Sciatic nerve (tissue), 2 donors: ENCODE measurements around the gene PTPRJ. TPM values are rescaled to one million over a fixed set of nuclear protein-coding genes. Genes with fewer than 3 reads are reported as not detected.

Experiments
- ATAC-seq: fragments of 200-7000 bp; cut with Tn5 transposase; one replicate; pipeline ENCODE4 v1.9.1; 2020; ENCODE audit warnings: mild to moderate bottlenecking, moderate library complexity
- DNase-seq: peaks from one replicate; pipeline ENCODE4 v3.0.0-alpha.2; 2020; ENCODE audit warnings: low spot score
- intact Hi-C: fragments of 100-400 bp; cut with DNase I; formaldehyde crosslinking; loops from one replicate; pipeline ENCODE4 v1.14.2; 2022
- total RNA-seq: library from RNA; stranded (reverse); fragmentation: NEBNext Ultra II Directional; extraction: Animal tissue kit (Norgen Biotek cat#: 25700); gene quantifications from one replicate; pipeline ENCODE4 v1.2.1, GENCODE V29; 2021
- donor health status: DM: no; HTN: no; CAD: no.
- donor health status: DM: no; HTN: no; CAD: no.

PTPRJ gene
- total RNA-seq, 1 donor from 2014 or later, result 35.1 TPM

DNA sequence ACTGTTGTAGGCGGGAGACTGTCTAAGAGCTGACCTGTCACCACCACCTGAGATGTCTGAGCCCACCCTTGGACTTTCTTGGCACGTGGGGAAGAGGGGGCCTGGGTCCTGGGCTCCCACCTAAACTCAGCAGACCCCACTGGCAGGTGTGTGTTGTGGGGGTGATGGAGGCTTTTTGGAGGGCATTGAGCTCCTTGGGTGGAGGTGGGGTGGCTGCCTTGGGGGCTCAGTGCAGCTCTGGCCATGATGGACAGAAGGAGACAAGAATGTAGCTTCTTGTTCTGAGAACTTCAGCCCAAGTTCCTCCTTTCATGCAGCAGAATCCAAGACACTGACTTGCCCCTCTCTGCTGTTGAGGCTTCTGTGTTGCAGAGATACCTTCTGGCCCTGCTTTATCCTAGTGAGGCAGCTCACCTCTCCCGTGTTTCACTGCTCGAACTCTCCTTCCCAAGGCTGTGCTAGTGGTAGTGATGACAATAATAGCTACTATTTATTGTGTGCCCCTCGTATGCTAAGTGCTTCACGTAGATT, 119.6 kb downstream of the PTPRJ start:
- no peak for ATAC-seq
- intact Hi-C loops, result loop anchor here (10.0 kb wide), 2 partner anchors 115 to 165 kb away; partner anchors contain the start of gene PTPRJ
- DNase-seq, result no peak

GRCh38 chr11:48101044-48101733, 120.8 kb downstream of the PTPRJ start:
- intact Hi-C loops, result loop anchor here (10.0 kb wide), 2 partner anchors 116 to 166 kb away; partner anchors contain the start of gene PTPRJ
- DNase-seq (no peak), ATAC-seq (peak; percentile 8)

GRCh38 chr11:48101958-48102357, 121.6 kb downstream of the PTPRJ start:
- peak; percentile 39 for ATAC-seq
- DNase-seq, result no peak
- intact Hi-C loops, result loop anchor here (10.0 kb wide), 2 partner anchors 117 to 167 kb away; partner anchors contain the start of gene PTPRJ

- DNase-seq (no peak), ATAC-seq (peak; percentile 65)
- intact Hi-C loops, result loop anchor here (10.0 kb wide), 2 partner anchors 119 to 169 kb away; partner anchors contain the start of gene PTPRJ
These were observed 123.5 kb downstream of the PTPRJ start for GRCh38 chr11:48103621-48104567.

DNA sequence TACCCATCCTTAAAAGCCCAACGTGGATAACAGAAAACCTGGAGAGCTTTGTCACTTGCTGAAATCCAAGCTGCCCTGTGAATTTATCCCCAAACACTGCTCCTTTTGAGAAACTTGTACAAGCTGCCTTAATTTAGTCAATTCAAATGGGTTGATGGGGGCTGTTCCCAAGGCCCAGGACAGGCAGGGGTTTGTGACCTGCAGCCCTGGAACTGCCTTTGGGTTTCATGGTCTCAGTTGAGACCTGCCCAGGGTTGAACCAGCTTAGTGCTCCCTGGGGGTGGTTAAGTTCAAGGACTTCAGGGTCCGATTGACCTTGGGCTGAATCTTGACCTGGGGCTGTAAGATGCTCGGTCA, 124.2 kb downstream of the PTPRJ start:
- DNase-seq (no peak), ATAC-seq (no peak)
- intact Hi-C loops, result loop anchor here (10.0 kb wide), 2 partner anchors 120 to 170 kb away; partner anchors contain the start of gene PTPRJ

GRCh38 chr11:48105096-48105990, 125.0 kb downstream of the PTPRJ start:
- DNase-seq (no peak), ATAC-seq (no peak)
- intact Hi-C loops, result loop anchor here (10.0 kb wide), 2 partner anchors 121 to 171 kb away; partner anchors contain the start of gene PTPRJ

DNA sequence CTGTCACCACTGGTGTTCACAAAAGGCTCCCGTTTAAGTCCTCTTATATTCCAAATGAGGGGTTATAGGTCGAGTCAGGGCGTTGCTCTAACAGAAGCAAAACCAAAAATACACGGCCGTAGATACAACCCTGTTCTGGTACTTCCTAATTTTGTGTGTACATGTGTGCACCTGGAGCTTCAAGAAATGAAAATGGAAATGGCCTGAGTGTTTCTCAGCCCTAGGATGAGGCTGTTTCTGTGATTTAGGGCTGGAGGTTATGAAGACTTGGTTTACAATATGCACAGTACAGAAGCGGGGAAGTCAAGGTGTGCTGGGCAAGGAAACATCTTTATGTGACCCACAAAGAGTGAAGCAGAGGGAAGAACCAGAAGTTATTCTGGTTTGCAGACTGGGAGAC, 125.8 kb downstream of the PTPRJ start:
- ATAC-seq (no peak), DNase-seq (no peak)
- intact Hi-C loops, result loop anchor here (10.0 kb wide), 2 partner anchors 121 to 171 kb away; partner anchors contain the start of gene PTPRJ

DNA sequence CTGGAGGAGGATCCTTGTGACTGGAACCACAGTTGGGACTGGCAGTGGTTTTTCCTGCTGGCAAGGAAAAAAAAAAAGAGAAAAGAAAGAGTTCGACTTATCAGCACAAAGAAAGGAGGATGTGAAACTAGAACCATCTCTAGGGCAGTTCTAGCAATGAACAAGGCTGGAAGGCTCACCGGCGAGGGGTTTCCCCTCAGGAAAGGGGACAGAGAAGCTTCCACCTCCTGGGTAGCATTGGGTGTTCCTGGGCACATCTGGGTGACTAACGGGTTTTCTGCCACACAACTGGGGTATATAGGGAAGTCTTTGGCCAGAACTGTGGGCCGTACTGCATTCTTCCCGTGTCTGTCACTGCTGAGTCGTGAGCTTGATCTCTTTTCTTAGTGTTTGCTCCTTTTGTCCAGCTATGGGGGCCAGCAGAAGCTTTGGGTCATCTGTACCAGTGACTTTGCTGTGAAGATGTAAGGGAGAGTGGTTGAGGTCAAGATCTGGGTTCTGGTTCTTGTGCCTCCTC, 126.9 kb downstream of the PTPRJ start:
- no peak for DNase-seq
- intact Hi-C loops, result loop anchor here (10.0 kb wide), 2 partner anchors 122 to 172 kb away; partner anchors contain the start of gene PTPRJ
- ATAC-seq, result no peak

GRCh38 chr11:48108231-48109045, 128.1 kb downstream of the PTPRJ start:
- DNase-seq, result no peak
- intact Hi-C loops, result loop anchor here (10.0 kb wide), 2 partner anchors 124 to 174 kb away; partner anchors contain the start of gene PTPRJ
- ATAC-seq, result no peak

- peak; percentile 64 for ATAC-seq
- no peak for DNase-seq
- intact Hi-C loops, result loop anchor here (10.0 kb wide), 2 partner anchors 124 to 174 kb away; partner anchors contain the start of gene PTPRJ
These were observed 128.8 kb downstream of the PTPRJ start for GRCh38 chr11:48109046-48109666.

DNA sequence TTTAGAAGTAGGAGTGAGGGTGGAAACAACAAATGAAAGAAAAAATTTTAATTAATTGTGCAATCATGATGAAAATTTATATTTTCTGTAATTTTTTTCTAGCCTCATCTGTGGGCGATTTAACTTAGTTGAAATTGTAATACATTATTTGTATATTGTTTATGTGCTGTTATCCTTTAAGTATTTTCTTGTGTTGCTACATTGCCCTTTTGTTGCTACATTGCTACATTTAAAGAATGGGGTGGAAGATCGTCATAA, 130.1 kb downstream of the PTPRJ start:
- ATAC-seq, result no peak
- DNase-seq, result no peak
- intact Hi-C loops, result no loop called here

GRCh38 chr11:48111891-48112290, 131.5 kb downstream of the PTPRJ start:
- ATAC-seq (no peak), DNase-seq (no peak)
- intact Hi-C loops, result no loop called here

DNA sequence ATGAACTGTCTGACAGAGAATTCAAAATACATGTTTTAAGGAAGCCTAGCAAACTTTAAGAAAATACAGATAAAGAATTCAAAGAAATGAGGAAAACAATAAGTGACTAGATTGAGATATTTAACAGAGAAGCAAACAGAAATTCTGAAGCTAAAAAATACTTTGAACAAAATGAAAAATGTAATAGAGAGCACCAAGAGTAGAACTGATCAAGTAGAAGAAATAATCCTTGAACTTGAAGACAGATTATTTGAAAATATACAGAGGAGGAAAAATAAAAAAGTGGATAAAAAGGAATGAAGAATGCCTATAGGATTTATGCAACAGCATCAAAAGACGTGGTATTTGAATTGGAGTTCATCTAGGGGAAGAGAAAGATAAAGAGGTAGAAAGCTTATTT, 134.4 kb downstream of the PTPRJ start:
- ATAC-seq, result no peak
- intact Hi-C loops, result no loop called here
- DNase-seq, result no peak

DNA sequence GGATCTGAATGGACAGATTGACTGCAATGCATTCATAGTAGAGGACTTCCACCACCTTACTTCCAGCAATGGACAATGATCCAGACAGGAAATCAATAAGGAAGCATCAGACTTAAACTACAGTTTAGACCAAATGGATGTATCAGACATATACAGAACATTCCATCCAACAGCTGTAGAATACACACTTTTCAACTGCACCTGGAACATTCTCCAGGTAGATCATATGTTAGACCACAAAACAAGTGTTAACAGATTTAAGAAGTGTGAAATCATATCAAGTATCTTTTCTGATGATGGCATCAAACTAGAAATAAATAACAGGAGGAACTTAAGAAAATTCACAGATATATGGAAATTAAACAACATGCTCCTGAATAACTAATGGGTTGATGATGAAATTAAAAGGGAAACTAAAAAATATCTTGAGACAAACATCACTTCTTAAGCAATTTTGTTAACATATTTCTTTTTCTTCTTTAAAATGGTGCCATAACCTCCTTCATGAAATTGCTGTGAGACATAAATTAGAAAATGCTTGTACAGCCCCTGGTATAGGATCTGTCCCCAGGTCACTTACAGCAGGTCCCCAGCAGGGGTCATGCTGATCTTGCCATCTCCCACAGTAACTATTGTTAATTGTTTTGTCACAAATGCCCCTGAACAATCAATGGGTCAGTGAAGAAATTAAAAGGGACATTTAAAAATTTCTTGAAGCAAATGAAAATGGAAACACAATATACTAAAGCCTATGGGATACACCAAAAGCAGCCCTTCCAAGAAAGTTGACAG, 136.3 kb downstream of the PTPRJ start:
- ATAC-seq (no peak), DNase-seq (no peak)
- intact Hi-C loops, result no loop called here

GRCh38 chr11:48122246-48122645, 141.9 kb downstream of the PTPRJ start:
- DNase-seq (no peak), ATAC-seq (no peak)
- intact Hi-C loops, result no loop called here

GRCh38 chr11:48122656-48123055, 142.3 kb downstream of the PTPRJ start:
- intact Hi-C loops, result no loop called here
- DNase-seq (no peak), ATAC-seq (no peak)
